CD14-positive monocyte (primary cell): Measurements from ENCODE around the gene BAHCC1. TPM values are rescaled to one million over a fixed set of nuclear protein-coding genes. Genes with fewer than 3 reads are reported as not detected.
A peak's percentile ranks its signal among the peaks of the same experiment; 100 is the strongest.

Experiments
- DNase-seq, 3 donors: peaks; one replicate each; pipeline ENCODE4 v3.0.0-alpha.2; 2011 to 2022
- H2AFZ ChIP-seq: 2 replicates; pipeline ENCODE4 v1.6.0; 2012; ENCODE audit warnings: mild to moderate bottlenecking, low read depth, low read length, inconsistent platforms; ENCODE audit not compliant: insufficient read depth, poor library complexity, severe bottlenecking
- H3K27ac ChIP-seq, 2 donors: 1 replicate in 1 of 2; 2 replicates in 1 of 2; pipeline ENCODE4 v1.5.1; 2012 to 2013; ENCODE audit warnings: low read length in 2 of 2, control low read depth in 1 of 2, inconsistent platforms in 1 of 2, low read depth in 1 of 2, mild to moderate bottlenecking in 1 of 2
- H3K27me3 ChIP-seq, 2 donors: one replicate each; pipeline versions ENCODE4 v1.6.0 to v1.6.1; 2011 to 2013; ENCODE audit warnings: low read length in 2 of 2; ENCODE audit not compliant: control insufficient read depth in 2 of 2, insufficient read depth in 2 of 2
- H3K36me3 ChIP-seq, 2 donors: replicated peaks in 1 of 2; 1 replicate in 1 of 2; 2 replicates in 1 of 2; pipeline versions ENCODE4 v1.5.1 to v1.6.1; 2012 to 2013; ENCODE audit warnings: low read length in 2 of 2, control low read depth in 1 of 2, inconsistent platforms in 1 of 2, mild to moderate bottlenecking in 1 of 2; ENCODE audit not compliant: insufficient read depth in 2 of 2, control insufficient read depth in 1 of 2
- H3K4me1 ChIP-seq, 2 donors: 1 replicate in 1 of 2; 2 replicates in 1 of 2; pipeline versions ENCODE4 v1.5.1 to v1.6.1; 2012 to 2013; ENCODE audit warnings: low read length in 2 of 2, control low read depth in 1 of 2, inconsistent platforms in 1 of 2, mild to moderate bottlenecking in 1 of 2, moderate library complexity in 1 of 2; ENCODE audit not compliant: insufficient read depth in 2 of 2, control insufficient read depth in 1 of 2
- H3K4me2 ChIP-seq: replicated peaks from 2 replicates; pipeline ENCODE3; 2012; ENCODE audit warnings: low read length, moderate library complexity, mild to moderate bottlenecking; ENCODE audit not compliant: poor library complexity, severe bottlenecking; ENCODE audit errors: extremely low read depth
- H3K4me3 ChIP-seq, 3 experiments: fragments of 200-600 bp in 1 of 3; sonication (generic) in 1 of 3; replicated peaks in 1 of 3; 1 replicate in 2 of 3; 2 replicates in 1 of 3; pipeline ENCODE4 v1.5.1; 2011 to 2013; ENCODE audit warnings: low read length in 3 of 3, mild to moderate bottlenecking in 3 of 3, control low read depth in 2 of 3, low read depth in 2 of 3, inconsistent platforms in 1 of 3, moderate library complexity in 1 of 3
- H3K79me2 ChIP-seq: 2 replicates; pipeline ENCODE4 v1.6.0; 2012; ENCODE audit warnings: mild to moderate bottlenecking, control low read depth, inconsistent platforms, low read length, moderate library complexity; ENCODE audit not compliant: insufficient read depth
- H3K9ac ChIP-seq: 2 replicates; pipeline ENCODE4 v1.6.0; 2017; ENCODE audit warnings: low read length, mild to moderate bottlenecking; ENCODE audit not compliant: insufficient read depth, poor library complexity, severe bottlenecking
- H3K9me3 ChIP-seq, 2 donors: replicated peaks in 1 of 2; 1 replicate in 1 of 2; 2 replicates in 1 of 2; pipeline versions ENCODE4 v1.5.1 to v1.6.1; 2012 to 2013; ENCODE audit warnings: low read length in 2 of 2, control low read depth in 1 of 2; ENCODE audit not compliant: control insufficient read depth in 1 of 2, insufficient read depth in 1 of 2
- H4K20me1 ChIP-seq: 2 replicates; pipeline ENCODE4 v1.6.0; 2012; ENCODE audit warnings: mild to moderate bottlenecking, low read length, control low read depth, moderate library complexity; ENCODE audit not compliant: insufficient read depth
- H3K27ac Mint-ChIP-seq, 7 donors: one replicate each; pipeline ENCODE4 v1.8.0; 2020; ENCODE audit warnings: mild to moderate bottlenecking in 7 of 7, mixed read lengths in 7 of 7, moderate library complexity in 6 of 7, inconsistent platforms in 2 of 7
- H3K27me3 Mint-ChIP-seq, 3 donors: one replicate each; pipeline ENCODE4 v1.8.0; 2021 to 2022; ENCODE audit warnings: low read depth in 3 of 3, mild to moderate bottlenecking in 3 of 3, mixed read lengths in 3 of 3, moderate library complexity in 3 of 3, inconsistent platforms in 1 of 3
- H3K36me3 Mint-ChIP-seq, 2 donors: one replicate each; pipeline ENCODE4 v1.8.0; 2020; ENCODE audit warnings: mixed read lengths in 2 of 2, inconsistent platforms in 1 of 2, mild to moderate bottlenecking in 1 of 2
- H3K4me1 Mint-ChIP-seq: one replicate; pipeline ENCODE4 v1.8.0; 2020; ENCODE audit warnings: mild to moderate bottlenecking, mixed read lengths
- H3K4me3 Mint-ChIP-seq, 2 donors: one replicate each; pipeline ENCODE4 v1.8.0; 2020; ENCODE audit warnings: mild to moderate bottlenecking in 2 of 2, mixed read lengths in 2 of 2, moderate library complexity in 1 of 2
- H3K9me3 Mint-ChIP-seq, 7 donors: one replicate each; pipeline ENCODE4 v1.8.0; 2020 to 2022; ENCODE audit warnings: mixed read lengths in 7 of 7, mild to moderate bottlenecking in 6 of 7, moderate library complexity in 6 of 7, inconsistent platforms in 2 of 7
- WGBS: methylation state at CpG from one replicate; pipeline ENCODE4 v1.1.5; 2013; ENCODE audit warnings: missing lambda C conversion rate; ENCODE audit not compliant: insufficient coverage; 5-methylcytosine and 5-hydroxymethylcytosine counted together
- intact Hi-C, 2 donors: fragments of 100-400 bp; cut with micrococcal nuclease; formaldehyde crosslinking; loops; one replicate each; pipeline versions ENCODE4 v1.15.0 to v1.15.1; 2023
- polyA plus RNA-seq, 3 donors: library from polyadenylated mRNA; depleted of rRNA in 1 of 3; unstranded in 2 of 3; stranded (reverse) in 1 of 3; fragments of 300-500 nt in 2 of 3; fragments of >200 nt in 1 of 3; fragmentation: Illumina TruSeq in 2 of 3; gene quantifications; 1 replicate in 2 of 3; 2 replicates in 1 of 3; pipeline ENCODE4 v1.2.3, GENCODE V29; 2012 to 2021
- TF ChIP-seq, protein P1 (sequence below): fragments of 200-600 bp; IDR thresholded peaks from one replicate; pipeline ENCODE4 v1.8.0; 2022; ENCODE audit warnings: antibody characterized with exemption, mild to moderate bottlenecking

The BAHCC1 gene
- polyA plus RNA-seq, 3 donors = 0.11 to 8.8 (median 0.27) TPM

DNA sequence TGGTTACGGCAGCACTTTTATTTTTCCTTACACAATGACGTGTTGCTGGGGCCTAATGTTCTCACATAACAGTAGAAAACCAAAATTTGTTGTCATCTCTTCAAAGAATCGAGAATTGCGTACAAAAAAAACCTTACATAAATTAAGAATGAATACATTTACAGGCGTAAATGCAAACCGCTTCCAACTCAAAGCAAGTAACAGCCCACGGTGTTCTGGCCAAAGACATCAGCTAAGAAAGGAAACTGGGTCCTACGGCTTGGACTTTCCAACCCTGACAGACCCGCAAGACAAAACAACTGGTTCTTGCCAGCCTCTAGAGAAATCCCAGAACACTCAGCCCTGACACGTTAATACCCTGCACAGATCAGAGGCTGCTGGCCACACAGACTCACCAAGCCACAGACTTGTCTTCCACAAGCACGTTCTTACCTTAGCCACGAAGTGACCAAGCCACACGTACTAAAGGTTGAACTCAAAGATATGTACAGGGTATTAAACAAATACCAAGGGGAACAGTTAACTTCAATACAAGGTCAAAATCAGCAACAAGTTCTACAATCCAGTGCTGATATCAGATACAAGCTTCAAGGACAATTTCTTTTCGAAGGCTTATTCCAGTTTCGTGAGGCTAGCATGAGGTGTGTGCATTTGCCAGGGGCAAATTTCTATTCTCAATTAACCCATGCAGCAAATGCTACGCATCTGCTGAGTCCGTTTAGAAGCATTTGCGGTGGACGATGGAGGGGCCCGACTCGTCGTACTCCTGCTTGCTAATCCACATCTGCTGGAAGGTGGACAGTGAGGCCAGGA is 114.9 kb downstream of the BAHCC1 start:
- peak overlapping the region; percentile 95 to 96 for H3K4me3 Mint-ChIP-seq
- Histone ChIP-seq H3K36me3 (peaks cover 28 to 31% of the 10 kb centered on the region in 2 donors), H3K79me2 (peaks cover 59% of the 10 kb centered on the region), H3K4me1 (peaks cover 40 to 58% of the 10 kb centered on the region in 2 donors), H3K27ac (peak overlapping the region; percentile 36 to 70), H2AFZ (no peak overlapping the region), H4K20me1 (peaks cover 52% of the 10 kb centered on the region), H3K4me2 (peak overlapping the region; percentile 91), H3K27me3 (no peaks in the 10 kb centered on the region), H3K9ac (peak overlapping the region; percentile 82), H3K4me3 (peak overlapping the region; percentile 75 to 94 (median 83)), H3K9me3 (no peaks in the 10 kb centered on the region)
- peaks cover 31 to 38% of the 10 kb centered on the region in 2 donors for H3K36me3 Mint-ChIP-seq
- 8% methylated on average over 18 of the region's 22 CpGs for WGBS
- peaks cover 0 to 2% (median 2%) of the 10 kb centered on the region in 3 donors for H3K27me3 Mint-ChIP-seq
- intact Hi-C loops = loop anchor here (2.0 to 5.0 kb wide), 4 partner anchors 23 to 113 kb away; partner anchors contain the start of genes BAHCC1 (in 1 of the 2) and FAAP100 (in 1 of the 2)
- peak in 1 of 3 donors; percentile 44 for DNase-seq
- TF ChIP-seq, protein P1, sequence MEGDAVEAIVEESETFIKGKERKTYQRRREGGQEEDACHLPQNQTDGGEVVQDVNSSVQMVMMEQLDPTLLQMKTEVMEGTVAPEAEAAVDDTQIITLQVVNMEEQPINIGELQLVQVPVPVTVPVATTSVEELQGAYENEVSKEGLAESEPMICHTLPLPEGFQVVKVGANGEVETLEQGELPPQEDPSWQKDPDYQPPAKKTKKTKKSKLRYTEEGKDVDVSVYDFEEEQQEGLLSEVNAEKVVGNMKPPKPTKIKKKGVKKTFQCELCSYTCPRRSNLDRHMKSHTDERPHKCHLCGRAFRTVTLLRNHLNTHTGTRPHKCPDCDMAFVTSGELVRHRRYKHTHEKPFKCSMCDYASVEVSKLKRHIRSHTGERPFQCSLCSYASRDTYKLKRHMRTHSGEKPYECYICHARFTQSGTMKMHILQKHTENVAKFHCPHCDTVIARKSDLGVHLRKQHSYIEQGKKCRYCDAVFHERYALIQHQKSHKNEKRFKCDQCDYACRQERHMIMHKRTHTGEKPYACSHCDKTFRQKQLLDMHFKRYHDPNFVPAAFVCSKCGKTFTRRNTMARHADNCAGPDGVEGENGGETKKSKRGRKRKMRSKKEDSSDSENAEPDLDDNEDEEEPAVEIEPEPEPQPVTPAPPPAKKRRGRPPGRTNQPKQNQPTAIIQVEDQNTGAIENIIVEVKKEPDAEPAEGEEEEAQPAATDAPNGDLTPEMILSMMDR = no peak
- H3K9me3 Mint-ChIP-seq = peaks cover 0 to 4% (median 2%) of the 10 kb centered on the region in 7 donors
- H3K4me1 Mint-ChIP-seq = peaks cover 50% of the 10 kb centered on the region
- peak overlapping the region; percentile 83 to 95 (median 89) for H3K27ac Mint-ChIP-seq

DNA sequence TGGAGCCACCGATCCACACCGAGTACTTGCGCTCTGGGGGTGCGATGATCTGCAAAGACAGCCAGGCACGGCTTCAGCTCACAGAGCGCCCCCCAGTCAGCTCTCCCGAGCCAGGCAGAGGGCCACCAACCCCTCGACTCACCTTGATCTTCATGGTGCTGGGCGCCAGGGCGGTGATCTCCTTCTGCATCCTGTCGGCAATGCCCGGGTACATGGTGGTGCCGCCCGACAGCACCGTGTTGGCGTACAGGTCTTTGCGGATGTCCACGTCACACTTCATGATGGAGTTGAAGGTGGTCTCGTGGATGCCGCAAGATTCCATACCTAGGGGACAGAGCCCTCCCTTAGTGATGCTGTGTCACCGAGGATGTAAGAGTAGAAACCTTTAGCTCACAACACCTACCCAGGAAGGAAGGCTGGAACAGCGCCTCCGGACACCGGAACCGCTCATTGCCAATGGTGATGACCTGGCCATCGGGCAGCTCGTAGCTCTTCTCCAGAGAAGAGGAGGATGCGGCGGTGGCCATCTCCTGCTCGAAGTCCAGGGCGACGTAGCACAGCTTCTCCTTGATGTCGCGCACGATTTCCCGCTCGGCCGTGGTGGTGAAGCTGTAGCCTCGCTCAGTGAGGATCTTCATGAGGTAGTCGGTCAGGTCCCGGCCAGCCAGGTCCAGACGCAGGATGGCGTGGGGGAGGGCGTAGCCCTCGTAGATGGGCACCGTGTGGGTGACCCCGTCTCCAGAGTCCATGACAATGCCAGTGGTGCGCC is 115.7 kb downstream of the BAHCC1 start:
- WGBS = 4% methylated on average over 34 of the region's 48 CpGs
- peaks cover 67% of the 10 kb centered on the region for H3K79me2 ChIP-seq

More for the DNA sequence above, 115.7 kb downstream of the BAHCC1 start:
- no peak for DNase-seq
- Mint-ChIP-seq H3K4me3 (peak overlapping the region; percentile 95 to 96), H3K9me3 (peaks cover 0 to 4% (median 2%) of the 10 kb centered on the region in 7 donors), H3K36me3 (peaks cover 31 to 38% of the 10 kb centered on the region in 2 donors), H3K27ac (peak overlapping the region; percentile 82 to 95 (median 89)), H3K27me3 (peaks cover 0 to 2% (median 0%) of the 10 kb centered on the region in 3 donors), H3K4me1 (peaks cover 57% of the 10 kb centered on the region)
- Histone ChIP-seq H3K9me3 (no peaks in the 10 kb centered on the region), H4K20me1 (peaks cover 52% of the 10 kb centered on the region), H3K27ac (peak overlapping the region; percentile 36 to 70), H3K27me3 (no peaks in the 10 kb centered on the region), H3K9ac (peak overlapping the region; percentile 82), H3K4me1 (peaks cover 47 to 66% of the 10 kb centered on the region in 2 donors), H3K4me2 (peak overlapping the region; percentile 91), H3K4me3 (peak overlapping the region; percentile 75 to 94 (median 83)), H2AFZ (no peak overlapping the region), H3K36me3 (peaks cover 28 to 31% of the 10 kb centered on the region in 2 donors)
- TF ChIP-seq, protein P1 = no peak
- intact Hi-C loops = loop anchor here (2.0 to 5.0 kb wide), 4 partner anchors 24 to 114 kb away; partner anchors contain the start of genes BAHCC1 (in 1 of the 2) and FAAP100 (in 1 of the 2)
